Measurements from ENCODE around the gene DCTN3. TPM values are rescaled to one million over a fixed set of nuclear protein-coding genes. Genes with fewer than 3 reads are reported as not detected.

The DCTN3 gene
- total and polyA plus RNA-seq, 9 of the 15 experiments (the other 6 are each of a cell fraction or from before 2014, with no cell fraction given), result 11.0 to 51.0 (median 41.9) TPM

- ATAC-seq (no peak), FAIRE-seq (no peak), DNase-seq (ENCODE audit: extremely low read depth in 1 of 4, low spot score in 3 of 4) (no peak)
- no peak for TF ChIP-seq GABPA (tag; conservative IDR thresholded peaks at IDR 0.05; ENCODE audit: low read depth)
- 0 out of 2 replicates have a peak, but pooled peaks have one; percentile 23 for TF ChIP-seq ZKSCAN1 (IDR thresholded peaks at IDR 0.05; ENCODE audit: low read depth, low read length)
- Histone ChIP-seq H3K27ac (ENCODE audit: extremely low read depth, low read depth, low read length) (no peak overlapping the region), H3K4me3 (no peak overlapping the region), H3K79me2 (ENCODE audit: control insufficient read depth, insufficient read depth, low read length) (no peaks in the 10 kb centered on the region), H4K20me1 (replicated peaks; ENCODE audit: control insufficient read depth, insufficient read depth, low read length) (peaks cover 10% of the 10 kb centered on the region; the same call in 1 of the 2 replicates), H3K4me2 (ENCODE audit: insufficient read depth, low read length) (no peak overlapping the region), H3K9me1 (ENCODE audit: control insufficient read depth, insufficient read depth, low read length) (no peaks in the 10 kb centered on the region), H3K9ac (ENCODE audit: insufficient read depth in 1 of 2, low read depth in 2 of 2, low read length in 2 of 2) (no peak overlapping the region), H2AFZ (ENCODE audit: low read depth, low read length) (no peak overlapping the region), H3K9me3 (replicated peaks; ENCODE audit: control insufficient read depth, insufficient read depth, low read depth, low read length) (no peaks in the 10 kb centered on the region), H3K4me1 (replicated peaks in 1 of 2; ENCODE audit: control insufficient read depth in 2 of 2, insufficient read depth in 2 of 2, low read length in 2 of 2) (peaks cover 0 to 27% of the 10 kb centered on the region in 2 experiments; a peak in 3 of 5 replicates), H3K27me3 (ENCODE audit: control insufficient read depth in 2 of 2, insufficient read depth in 2 of 2, low read length in 2 of 2) (peaks cover 4 to 34% of the 10 kb centered on the region in 2 experiments; a peak in 4 of 5 replicates), H3K36me3 (ENCODE audit: control insufficient read depth, insufficient read depth, low read length) (no peaks in the 10 kb centered on the region)
- in situ Hi-C loops (cut with MboI) (no loop called here), intact Hi-C loops (cut with micrococcal nuclease) (loop anchor here (5.0 kb wide), 3 partner anchors 92 to 192 kb away; no protein-coding TSS in a partner anchor)
- POLR2A ChIA-PET, result no interaction called here
- WGBS (ENCODE audit: insufficient coverage, low coverage, missing lambda C conversion rate), result 8% methylated on average over 7 of the region's 9 CpGs
- no TSS peak for BruUV-seq (replicated peaks)
- CTCF ChIA-PET (ENCODE audit: low intra/inter-chr PET ratio), result no interaction called here
Measured at GRCh38 chr9:34594177-34594576, 26.1 kb downstream of the DCTN3 start.

- POLR2A ChIA-PET, result interaction anchor here (0.6 kb wide), 1 partner anchor 1768 kb away, joined by 3 read pairs; no protein-coding TSS in a partner anchor
- FAIRE-seq (no peak), ATAC-seq (0 out of 3 replicates have a peak, but pooled peaks have one; percentile 15), DNase-seq (ENCODE audit: extremely low read depth in 1 of 4, low spot score in 3 of 4) (no peak)
- Histone ChIP-seq H3K27ac (ENCODE audit: extremely low read depth, low read depth, low read length) (no peak overlapping the region), H3K9me3 (replicated peaks; ENCODE audit: control insufficient read depth, insufficient read depth, low read depth, low read length) (no peaks in the 10 kb centered on the region), H3K9ac (ENCODE audit: insufficient read depth in 1 of 2, low read depth in 2 of 2, low read length in 2 of 2) (no peak overlapping the region), H3K27me3 (ENCODE audit: control insufficient read depth in 2 of 2, insufficient read depth in 2 of 2, low read length in 2 of 2) (peaks cover 6 to 45% of the 10 kb centered on the region in 2 experiments), H3K79me2 (ENCODE audit: control insufficient read depth, insufficient read depth, low read length) (no peaks in the 10 kb centered on the region), H3K4me3 (no peak overlapping the region), H4K20me1 (replicated peaks; ENCODE audit: control insufficient read depth, insufficient read depth, low read length) (peaks cover 14% of the 10 kb centered on the region), H3K36me3 (ENCODE audit: control insufficient read depth, insufficient read depth, low read length) (no peaks in the 10 kb centered on the region), H3K4me1 (replicated peaks in 1 of 2; ENCODE audit: control insufficient read depth in 2 of 2, insufficient read depth in 2 of 2, low read length in 2 of 2) (peaks cover 0 to 34% of the 10 kb centered on the region in 2 experiments; a peak in 2 of 5 replicates), H3K9me1 (ENCODE audit: control insufficient read depth, insufficient read depth, low read length) (no peaks in the 10 kb centered on the region), H3K4me2 (ENCODE audit: insufficient read depth, low read length) (no peak overlapping the region), H2AFZ (ENCODE audit: low read depth, low read length) (no peak overlapping the region)
- in situ Hi-C loops (cut with MboI) (no loop called here), intact Hi-C loops (cut with micrococcal nuclease) (loop anchor here (5.0 kb wide), 3 partner anchors 91 to 191 kb away; no protein-coding TSS in a partner anchor)
- no TSS peak for BruUV-seq (replicated peaks)
- 0% methylated on average over 4 of the region's 26 CpGs for whole genome bisulfite sequencing (ENCODE audit: insufficient coverage, low coverage, missing lambda C conversion rate)
- TF ChIP-seq ARID1B (IDR thresholded peaks at IDR 0.05), result no peak
- TF ChIP-seq ZNF277 (CRISPR knock-in tag; IDR thresholded peaks at IDR 0.05; ENCODE audit: borderline replicate concordance), result no peak
- no peak for TF ChIP-seq ZNF239 (CRISPR knock-in tag; IDR thresholded peaks at IDR 0.05)
- CTCF ChIA-PET (ENCODE audit: low intra/inter-chr PET ratio), result interaction anchor here (1.8 kb wide), 1 partner anchor 44 kb away, joined by 8 read pairs; no protein-coding TSS in a partner anchor
Measured at GRCh38 chr9:34592895-34593601, 27.2 kb downstream of the DCTN3 start.

Data from K562 (cell line).